Measurements from ENCODE around the gene ZNF91.
"Not testable (repeated sequence)": the region's sequence is repeated elsewhere in the genome, so short reads cannot be mapped to it uniquely, and the experiment has no call there.

The ZNF91 gene

DNA sequence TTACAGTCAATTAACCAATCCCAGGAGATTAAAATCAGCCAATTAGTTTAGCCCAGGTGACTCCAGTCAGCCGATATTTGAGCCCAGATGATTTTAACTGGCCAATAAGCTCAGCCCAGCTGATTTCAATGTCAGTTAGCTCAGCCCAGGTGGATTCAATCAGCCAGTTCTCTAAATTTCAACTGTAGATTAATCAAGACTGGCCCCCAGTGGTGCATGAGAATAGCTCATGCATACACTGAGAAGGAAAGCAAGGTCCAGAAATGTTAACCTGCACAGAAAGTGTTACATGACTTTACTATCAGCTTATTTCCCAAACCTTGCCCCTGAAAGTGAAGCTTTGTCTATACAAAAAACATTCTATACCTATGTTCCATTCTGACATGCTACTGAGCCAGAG is 89.7 kb downstream of the ZNF91 start:
- no peak overlapping the region for H3K27ac ChIP-seq
- no peak for TF ChIP-seq ZFX (IDR thresholded peaks at IDR 0.05; ENCODE audit: borderline replicate concordance)
- TF ChIP-seq, protein P1, sequence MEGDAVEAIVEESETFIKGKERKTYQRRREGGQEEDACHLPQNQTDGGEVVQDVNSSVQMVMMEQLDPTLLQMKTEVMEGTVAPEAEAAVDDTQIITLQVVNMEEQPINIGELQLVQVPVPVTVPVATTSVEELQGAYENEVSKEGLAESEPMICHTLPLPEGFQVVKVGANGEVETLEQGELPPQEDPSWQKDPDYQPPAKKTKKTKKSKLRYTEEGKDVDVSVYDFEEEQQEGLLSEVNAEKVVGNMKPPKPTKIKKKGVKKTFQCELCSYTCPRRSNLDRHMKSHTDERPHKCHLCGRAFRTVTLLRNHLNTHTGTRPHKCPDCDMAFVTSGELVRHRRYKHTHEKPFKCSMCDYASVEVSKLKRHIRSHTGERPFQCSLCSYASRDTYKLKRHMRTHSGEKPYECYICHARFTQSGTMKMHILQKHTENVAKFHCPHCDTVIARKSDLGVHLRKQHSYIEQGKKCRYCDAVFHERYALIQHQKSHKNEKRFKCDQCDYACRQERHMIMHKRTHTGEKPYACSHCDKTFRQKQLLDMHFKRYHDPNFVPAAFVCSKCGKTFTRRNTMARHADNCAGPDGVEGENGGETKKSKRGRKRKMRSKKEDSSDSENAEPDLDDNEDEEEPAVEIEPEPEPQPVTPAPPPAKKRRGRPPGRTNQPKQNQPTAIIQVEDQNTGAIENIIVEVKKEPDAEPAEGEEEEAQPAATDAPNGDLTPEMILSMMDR (IDR thresholded peaks at IDR 0.05) = no peak

DNA sequence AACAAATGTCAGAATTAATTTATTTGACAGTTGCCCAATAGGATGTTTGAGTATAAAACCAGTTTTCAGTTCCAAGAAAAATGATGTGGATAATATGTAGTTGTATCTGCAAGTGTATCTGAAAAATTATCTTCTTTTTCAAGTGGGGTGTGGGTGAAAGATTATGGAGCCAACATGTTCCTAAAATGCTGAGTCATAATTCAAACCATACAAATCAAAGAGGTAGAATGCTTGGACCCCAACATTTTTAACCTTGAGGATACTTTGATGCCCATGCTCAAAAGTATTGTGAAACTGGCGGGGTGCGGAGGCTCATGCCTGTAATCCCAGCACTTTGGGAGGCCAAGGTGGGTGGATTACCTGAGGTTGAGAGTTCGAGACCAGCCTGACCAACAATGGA is 91.0 kb downstream of the ZNF91 start:
- TF ChIP-seq, protein P1 (IDR thresholded peaks at IDR 0.05) = no peak
- no peak for TF ChIP-seq ZFX (IDR thresholded peaks at IDR 0.05; ENCODE audit: borderline replicate concordance)
- H3K27ac ChIP-seq = no peak overlapping the region

DNA sequence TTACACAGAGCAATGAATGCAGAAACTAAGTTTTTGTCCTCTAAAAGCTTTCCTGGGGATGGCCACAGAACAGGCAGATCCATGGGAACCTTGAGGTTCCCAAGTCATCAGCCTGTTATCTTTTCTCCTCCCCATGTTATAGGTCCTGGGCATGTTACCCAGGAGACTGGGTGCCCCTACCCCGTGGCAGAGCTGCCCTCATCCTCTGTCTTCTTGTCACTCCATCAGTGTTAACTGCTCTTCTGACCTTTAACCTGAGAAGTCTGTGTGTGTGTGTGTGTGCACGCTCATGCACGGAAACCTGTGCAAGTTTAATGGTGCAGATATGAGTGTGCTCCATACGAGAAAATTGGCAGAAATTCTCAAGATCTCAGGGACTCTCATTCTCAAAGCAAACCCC is 101.1 kb downstream of the ZNF91 start:
- TF ChIP-seq, protein P1 (IDR thresholded peaks at IDR 0.05) = no peak
- TF ChIP-seq ZFX (IDR thresholded peaks at IDR 0.05; ENCODE audit: borderline replicate concordance) = no peak
- H3K27ac ChIP-seq = no peak overlapping the region

DNA sequence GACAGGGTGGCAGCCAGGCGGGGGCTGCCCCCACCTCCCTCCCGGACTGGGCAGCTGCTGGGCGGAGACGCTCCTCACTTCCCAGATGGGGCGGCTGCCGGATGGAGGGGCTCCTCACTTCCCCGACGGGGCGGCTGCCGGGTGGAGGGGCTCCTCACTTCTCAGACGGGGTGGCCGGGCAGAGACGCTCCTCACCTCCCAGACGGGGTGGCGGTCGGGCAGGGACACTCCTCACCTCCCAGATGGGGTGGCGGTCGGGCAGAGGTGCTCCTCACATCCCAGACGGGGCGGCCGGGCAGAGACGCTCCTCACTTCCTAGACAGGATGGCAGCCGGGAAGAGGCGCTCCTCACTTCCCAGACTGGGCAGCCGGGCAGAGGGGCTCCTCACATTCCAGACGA is 105.3 kb downstream of the ZNF91 start:
- H3K27ac ChIP-seq = not testable (repeated sequence)

All from 22Rv1 (cell line).